ENCODE data around the gene CSRP1. TPM values are rescaled to one million over a fixed set of nuclear protein-coding genes. Genes with fewer than 3 reads are reported as not detected.

The CSRP1 gene
- total RNA-seq, 1 experiment from 2014 or later = 14.3 TPM

- ChIA-PET POLR2A (interaction anchor here (0.6 kb wide), 1 partner anchor 322 kb away, joined by 3 read pairs; no protein-coding TSS in a partner anchor), CTCF (interaction anchor here (0.7 to 4.0 kb wide), 6 partner anchors 9 to 107 kb away, joined by 3 to 28 read pairs (median 4); no protein-coding TSS in a partner anchor)
- Mint-ChIP-seq H3K4me1 (peaks cover 38% of the 10 kb centered on the region), H3K4me3 (no peak overlapping the region), H3K27ac (no peak overlapping the region), H3K9me3 (no peaks in the 10 kb centered on the region), H3K27me3 (ENCODE audit: low read depth) (peaks cover 49% of the 10 kb centered on the region), H3K36me3 (no peaks in the 10 kb centered on the region)
- ATAC-seq (no peak), DNase-seq (ENCODE audit: low spot score) (no peak)
- TF ChIP-seq ATF1 (CRISPR knock-in tag; IDR thresholded peaks at IDR 0.05) (no peak), USF1 (CRISPR knock-in tag; IDR thresholded peaks at IDR 0.05) (no peak), CTCF (IDR thresholded peaks at IDR 0.05) (no peak), PREB (CRISPR knock-in tag; IDR thresholded peaks at IDR 0.05; ENCODE audit: borderline replicate concordance) (no peak), FOXP4 (CRISPR knock-in tag; IDR thresholded peaks at IDR 0.05) (no peak), E2F1 (CRISPR knock-in tag; IDR thresholded peaks at IDR 0.05) (no peak), NR1H2 (CRISPR knock-in tag; IDR thresholded peaks at IDR 0.05) (no peak), STAT6 (CRISPR knock-in tag; conservative IDR thresholded peaks at IDR 0.05; ENCODE audit: low read depth) (no peak), NFE2L1 (CRISPR knock-in tag; IDR thresholded peaks at IDR 0.05) (no peak), SMAD4 (CRISPR knock-in tag; IDR thresholded peaks at IDR 0.05) (no peak), ZNF671 (CRISPR knock-in tag; IDR thresholded peaks at IDR 0.05) (no peak), GABPB1 (CRISPR knock-in tag; IDR thresholded peaks at IDR 0.05) (no peak), ERG (CRISPR knock-in tag; IDR thresholded peaks at IDR 0.05) (no peak), TEAD1 (CRISPR knock-in tag; IDR thresholded peaks at IDR 0.05) (no peak)
These were observed 35.5 kb upstream of the CSRP1 start for GRCh38 chr1:201542309-201543035.
